NOMO-1 treated with DMSO at 0.1 percent for 48 hours (cell line): Measurements from ENCODE around the gene GALNT18.

Experiments
- DNase-seq: peaks from one replicate; lab custom pipeline; 2025; ENCODE audit not compliant: unreplicated experiment; lab: John Stamatoyannopoulos, UW

GALNT18 gene

GRCh38 chr11:11441091-11441490, 180.7 kb downstream of the GALNT18 start:
- DNase-seq, result no peak

GRCh38 chr11:11440144-11440543, 181.7 kb downstream of the GALNT18 start:
- DNase-seq, result no peak

GRCh38 chr11:11439591-11439990, 182.2 kb downstream of the GALNT18 start:
- no peak for DNase-seq

GRCh38 chr11:11436715-11437313, 185.0 kb downstream of the GALNT18 start:
- no peak for DNase-seq

- no peak for DNase-seq
Measured at GRCh38 chr11:11435635-11436034, 186.2 kb downstream of the GALNT18 start.

GRCh38 chr11:11433960-11434359, 187.8 kb downstream of the GALNT18 start:
- no peak for DNase-seq

GRCh38 chr11:11432621-11433319, 189.0 kb downstream of the GALNT18 start:
- no peak for DNase-seq

GRCh38 chr11:11430431-11430830, 191.4 kb downstream of the GALNT18 start:
- no peak for DNase-seq

- DNase-seq, result no peak
Measured at GRCh38 chr11:11428714-11429113, 193.1 kb downstream of the GALNT18 start.

GRCh38 chr11:11427542-11427941, 194.3 kb downstream of the GALNT18 start:
- no peak for DNase-seq

GRCh38 chr11:11427140-11427539, 194.7 kb downstream of the GALNT18 start:
- DNase-seq, result no peak

GRCh38 chr11:11426226-11426952, 195.4 kb downstream of the GALNT18 start:
- DNase-seq, result no peak

GRCh38 chr11:11425806-11426205, 196.0 kb downstream of the GALNT18 start:
- no peak for DNase-seq

GRCh38 chr11:11424688-11425087, 197.1 kb downstream of the GALNT18 start:
- no peak for DNase-seq

GRCh38 chr11:11422411-11423128, 199.2 kb downstream of the GALNT18 start:
- DNase-seq, result no peak

GRCh38 chr11:11421509-11421908, 200.3 kb downstream of the GALNT18 start:
- no peak for DNase-seq

GRCh38 chr11:11420899-11421285, 200.9 kb downstream of the GALNT18 start:
- DNase-seq, result no peak

- DNase-seq, result no peak
Measured at GRCh38 chr11:11420191-11420898, 201.5 kb downstream of the GALNT18 start.

GRCh38 chr11:11419747-11420146, 202.1 kb downstream of the GALNT18 start:
- DNase-seq, result no peak

GRCh38 chr11:11416917-11417316, 204.9 kb downstream of the GALNT18 start:
- peak; percentile 52 for DNase-seq

GRCh38 chr11:11416502-11416901, 205.3 kb downstream of the GALNT18 start:
- DNase-seq, result peak; percentile 78
